SK-N-SH (cell line): ENCODE results near the gene AHDC1. TPM values are rescaled to one million over a fixed set of nuclear protein-coding genes. Genes with fewer than 3 reads are reported as not detected.

Experiments used
- CTCF ChIA-PET: fragments of 300-600, 350-600 bp; formaldehyde crosslinking; extraction: SDS; loops from one replicate; lab custom pipeline; 2021; lab: Yijun Ruan, JAX
- POLR2A ChIA-PET: fragments of 350-600 bp; sonication (Branson Sonifier 250); formaldehyde crosslinking; extraction: SDS; loops from one replicate; lab custom pipeline; 2020; ENCODE audit warnings: antibody characterized with exemption, inconsistent platforms; lab: Yijun Ruan, JAX
- DNase-seq: peaks from one replicate; pipeline ENCODE4 v3.0.0; 2012
- H2AFZ ChIP-seq: fragments of 200-600 bp; sonication (generic); 2 replicates; pipeline ENCODE4 v1.8.1; 2016; ENCODE audit warnings: antibody characterized with exemption, mild to moderate bottlenecking, low read depth
- H3F3A ChIP-seq: fragments of 200-600 bp; sonication (generic); replicated peaks from 2 replicates; pipeline ENCODE3; 2016; ENCODE audit warnings: antibody characterized with exemption, mild to moderate bottlenecking; ENCODE audit not compliant: insufficient read depth
- H3K27ac ChIP-seq, 2 experiments: fragments of 200-500 bp in 1 of 2; fragments of 200-600 bp in 1 of 2; sonication (Bioruptor generic) in 1 of 2; sonication (generic), shearing (Covaris generic) in 1 of 2; 2 replicates each; pipeline versions ENCODE4 v1.5.1 to v1.6.1; 2014 to 2016; ENCODE audit warnings: low read depth in 2 of 2, inconsistent platforms in 1 of 2, low read length in 1 of 2, mild to moderate bottlenecking in 1 of 2, mixed read lengths in 1 of 2
- H3K27me3 ChIP-seq: fragments of 200-600 bp; sonication (generic), shearing (Covaris generic); 2 replicates; pipeline ENCODE4 v1.6.1; 2016; ENCODE audit warnings: mixed run types; ENCODE audit not compliant: insufficient read depth
- H3K36me3 ChIP-seq, 2 experiments: fragments of 200-500 bp in 1 of 2; fragments of 200-600 bp in 1 of 2; sonication (Bioruptor generic) in 1 of 2; sonication (generic) in 1 of 2; replicated peaks in 1 of 2; 2 replicates each; pipeline versions ENCODE3 to v1.5.1; 2014 to 2016; ENCODE audit warnings: low read length in 1 of 2, mild to moderate bottlenecking in 1 of 2; ENCODE audit not compliant: insufficient read depth in 2 of 2, control insufficient read depth in 1 of 2
- H3K4me1 ChIP-seq, 2 experiments: fragments of 200-500 bp in 1 of 2; fragments of 200-600 bp in 1 of 2; sonication (Bioruptor generic) in 1 of 2; sonication (generic), shearing (Covaris generic) in 1 of 2; 2 replicates each; pipeline versions ENCODE4 v1.5.1 to v1.6.1; 2014 to 2016; ENCODE audit warnings: low read depth in 1 of 2, low read length in 1 of 2, mixed run types in 1 of 2; ENCODE audit not compliant: insufficient read depth in 2 of 2, control insufficient read depth in 1 of 2
- H3K4me2 ChIP-seq: fragments of 200-600 bp; sonication (generic), shearing (Covaris generic); 2 replicates; pipeline ENCODE4 v1.6.1; 2017; ENCODE audit warnings: mixed run types
- H3K4me3 ChIP-seq, 2 experiments: fragments of 200-500 bp in 1 of 2; fragments of 200-600 bp in 1 of 2; sonication (Bioruptor generic) in 1 of 2; sonication (generic), shearing (Covaris generic) in 1 of 2; 2 replicates each; pipeline versions ENCODE4 v1.5.1 to v1.8.1; 2014 to 2016; ENCODE audit warnings: low read depth in 2 of 2, inconsistent platforms in 1 of 2, low read length in 1 of 2, mild to moderate bottlenecking in 1 of 2, mixed read lengths in 1 of 2, moderate library complexity in 1 of 2
- H3K79me2 ChIP-seq: fragments of 200-600 bp; sonication (generic); 2 replicates; pipeline ENCODE4 v1.8.1; 2017; ENCODE audit warnings: mild to moderate bottlenecking; ENCODE audit not compliant: insufficient read depth
- H3K9ac ChIP-seq: fragments of 200-600 bp; sonication (generic); 2 replicates; pipeline ENCODE4 v1.6.1; 2017; ENCODE audit warnings: mixed run types
- H3K9me2 ChIP-seq: fragments of 200-600 bp; sonication (generic); 2 replicates; pipeline ENCODE4 v1.6.1; 2017; ENCODE audit warnings: mixed run types
- H3K9me3 ChIP-seq: fragments of 200-600 bp; sonication (generic); 2 replicates; pipeline ENCODE4 v1.6.1; 2017; ENCODE audit warnings: mixed run types, mild to moderate bottlenecking, moderate library complexity
- H4K20me1 ChIP-seq: fragments of 200-600 bp; sonication (generic); 2 replicates; pipeline ENCODE4 v1.6.1; 2017; ENCODE audit warnings: mild to moderate bottlenecking, mixed run types; ENCODE audit not compliant: insufficient read depth
- ELF1 ChIP-seq: IDR thresholded peaks from 2 replicates; pipeline ENCODE4 v1.4.0; 2012
- NRF1 ChIP-seq: IDR thresholded peaks from 2 replicates; pipeline ENCODE4 v1.6.1; 2012; ENCODE audit warnings: low read depth, mild to moderate bottlenecking, low read length
- RXRA ChIP-seq: IDR thresholded peaks from 2 replicates; pipeline ENCODE4 v1.4.0; 2012; ENCODE audit warnings: low read depth, mild to moderate bottlenecking, borderline replicate concordance
- TAF1 ChIP-seq: IDR thresholded peaks from 2 replicates; pipeline ENCODE4 v1.6.1; 2012; ENCODE audit warnings: low read depth, mild to moderate bottlenecking, low read length, moderate library complexity, borderline replicate concordance
- YY1 ChIP-seq: IDR thresholded peaks from 2 replicates; pipeline ENCODE4 v1.4.0; 2012; ENCODE audit warnings: low read depth, mild to moderate bottlenecking
- WGBS: methylation state at CpG from one replicate; pipeline ENCODE4 v1.1.6; 2017; ENCODE audit warnings: low lambda C conversion rate; 5-methylcytosine and 5-hydroxymethylcytosine counted together
- polyA plus RNA-seq, 3 experiments: library from polyadenylated mRNA; depleted of rRNA; stranded (reverse); fragments of >200 nt; gene quantifications; 2 replicates each; pipeline ENCODE4 v1.2.3, GENCODE V29; 2012
- TF ChIP-seq, protein P1 (sequence below): IDR thresholded peaks from 2 replicates; pipeline ENCODE4 v1.4.0; 2012; ENCODE audit warnings: low read depth, borderline replicate concordance
- TF ChIP-seq, protein P2 (sequence below): IDR thresholded peaks from 2 replicates; pipeline ENCODE4 v1.4.0; 2012; ENCODE audit warnings: low read depth

Gene AHDC1
- polyA plus RNA-seq, 1 of the 3 experiments (the other 2 are of a cell fraction), result 8.5 TPM

DNA sequence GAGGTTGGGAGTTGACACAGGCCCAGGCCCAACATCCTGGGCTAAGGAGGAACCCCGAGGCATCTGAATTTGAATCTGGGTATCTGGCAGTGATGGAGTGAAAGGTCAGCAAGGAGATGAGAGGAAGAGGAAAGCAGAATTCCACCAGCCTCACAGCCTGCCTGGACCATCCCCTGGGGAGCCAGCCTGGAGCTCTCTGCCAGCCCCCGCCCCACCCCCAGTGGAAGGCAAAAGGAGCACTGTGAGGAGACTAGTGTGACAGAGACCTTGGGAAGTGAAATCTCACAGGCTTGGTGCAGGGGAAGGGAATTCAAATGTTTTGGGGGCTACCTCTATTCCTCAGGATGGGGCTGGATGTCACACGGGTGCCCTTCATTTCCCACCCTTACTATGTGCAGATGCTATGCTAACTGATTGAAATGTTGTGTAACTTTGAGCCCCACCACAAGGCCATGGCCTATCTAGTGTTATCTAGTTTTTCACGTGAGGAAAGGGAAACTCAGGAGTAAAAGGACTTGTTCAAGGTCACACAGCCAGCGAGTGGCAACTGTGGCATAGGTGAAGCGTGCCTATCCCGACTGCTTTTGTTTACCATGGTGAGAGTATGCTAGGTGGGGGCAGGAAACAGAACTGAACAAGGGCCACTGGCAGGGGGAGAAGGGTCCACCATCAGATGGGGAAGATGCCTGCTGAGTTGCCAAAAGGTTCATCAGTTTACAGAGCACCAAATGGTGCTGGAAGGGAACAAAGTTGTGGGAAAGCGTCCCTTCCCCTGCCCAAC lies 29.8 kb downstream of the AHDC1 start:
- 90% methylated on average over 6 of the region's 8 CpGs for WGBS
- H3F3A ChIP-seq, result peaks cover 6% of the 10 kb centered on the region
- DNase-seq, result no peak
- no peak overlapping the region for H3K4me3 ChIP-seq
- H3K4me1 ChIP-seq, result peaks cover 50 to 62% of the 10 kb centered on the region in 2 experiments; a peak in 3 of 4 replicates
- no peaks in the 10 kb centered on the region for H3K27me3 ChIP-seq
- no peaks in the 10 kb centered on the region for H3K9me2 ChIP-seq
- no peaks in the 10 kb centered on the region for H3K36me3 ChIP-seq
- ChIA-PET POLR2A (no interaction called here), CTCF (interaction anchor here (0.8 to 24.8 kb wide), 5 partner anchors 10 to 29 kb away, joined by 4 to 603 read pairs (median 4); partner anchors contain the start of gene AHDC1)
- TF ChIP-seq, protein P1, sequence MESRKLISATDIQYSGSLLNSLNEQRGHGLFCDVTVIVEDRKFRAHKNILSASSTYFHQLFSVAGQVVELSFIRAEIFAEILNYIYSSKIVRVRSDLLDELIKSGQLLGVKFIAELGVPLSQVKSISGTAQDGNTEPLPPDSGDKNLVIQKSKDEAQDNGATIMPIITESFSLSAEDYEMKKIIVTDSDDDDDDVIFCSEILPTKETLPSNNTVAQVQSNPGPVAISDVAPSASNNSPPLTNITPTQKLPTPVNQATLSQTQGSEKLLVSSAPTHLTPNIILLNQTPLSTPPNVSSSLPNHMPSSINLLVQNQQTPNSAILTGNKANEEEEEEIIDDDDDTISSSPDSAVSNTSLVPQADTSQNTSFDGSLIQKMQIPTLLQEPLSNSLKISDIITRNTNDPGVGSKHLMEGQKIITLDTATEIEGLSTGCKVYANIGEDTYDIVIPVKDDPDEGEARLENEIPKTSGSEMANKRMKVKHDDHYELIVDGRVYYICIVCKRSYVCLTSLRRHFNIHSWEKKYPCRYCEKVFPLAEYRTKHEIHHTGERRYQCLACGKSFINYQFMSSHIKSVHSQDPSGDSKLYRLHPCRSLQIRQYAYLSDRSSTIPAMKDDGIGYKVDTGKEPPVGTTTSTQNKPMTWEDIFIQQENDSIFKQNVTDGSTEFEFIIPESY, result no peak
- TF ChIP-seq RXRA (no peak), ELF1 (no peak), NRF1 (no peak), TAF1 (no peak)
- TF ChIP-seq, protein P2, sequence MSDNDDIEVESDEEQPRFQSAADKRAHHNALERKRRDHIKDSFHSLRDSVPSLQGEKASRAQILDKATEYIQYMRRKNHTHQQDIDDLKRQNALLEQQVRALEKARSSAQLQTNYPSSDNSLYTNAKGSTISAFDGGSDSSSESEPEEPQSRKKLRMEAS, result no peak
- no peak overlapping the region for H2AFZ ChIP-seq
- peaks cover 70% of the 10 kb centered on the region for H4K20me1 ChIP-seq
- H3K9ac ChIP-seq, result no peak overlapping the region
- H3K79me2 ChIP-seq, result peaks cover 71% of the 10 kb centered on the region; the same call in 1 of the 2 replicates
- H3K4me2 ChIP-seq, result no peak overlapping the region; the same call in 1 of the 2 replicates
- H3K9me3 ChIP-seq, result no peaks in the 10 kb centered on the region
- H3K27ac ChIP-seq, result no peak overlapping the region

DNA sequence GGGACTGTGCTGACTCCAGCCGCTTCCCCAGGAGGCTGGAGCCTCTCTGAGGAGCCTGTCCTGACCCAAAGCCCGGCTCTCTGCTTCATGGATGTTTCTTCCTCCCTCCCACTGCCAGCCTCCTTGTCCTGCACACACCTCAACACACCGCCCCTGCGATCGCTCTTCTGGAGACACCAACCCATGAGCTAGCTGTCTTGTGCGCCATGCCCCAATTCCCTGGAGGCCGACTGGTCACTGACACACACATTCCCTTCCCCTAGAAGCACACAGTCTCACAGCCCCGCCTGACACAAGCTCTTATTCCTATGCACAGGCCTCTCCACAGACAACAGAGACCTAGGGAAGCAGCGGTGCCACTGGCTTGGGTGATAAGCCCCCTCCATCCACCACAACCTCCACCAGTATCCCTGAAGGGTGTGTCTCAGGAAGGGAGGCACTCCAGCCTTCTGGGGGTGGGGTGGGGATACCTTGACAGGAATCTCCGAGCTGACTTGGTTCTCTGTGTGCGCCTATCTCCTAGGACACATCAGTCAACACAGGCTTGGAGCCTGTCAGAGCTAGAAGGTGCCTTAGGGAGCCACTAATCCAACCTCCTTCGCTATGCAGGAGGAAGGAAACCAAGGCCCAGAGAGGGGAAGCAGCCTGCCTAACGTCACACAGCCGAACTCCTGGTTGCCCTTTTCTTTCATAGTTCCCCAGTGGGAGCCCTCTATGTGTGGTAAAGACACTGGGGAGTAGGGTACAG lies 31.1 kb downstream of the AHDC1 start:
- H3K4me1 ChIP-seq, result peaks cover 55 to 72% of the 10 kb centered on the region in 2 experiments; a peak in 3 of 4 replicates

More for the DNA sequence above, 31.1 kb downstream of the AHDC1 start:
- peaks cover 6% of the 10 kb centered on the region for H3F3A ChIP-seq
- H3K36me3 ChIP-seq, result no peaks in the 10 kb centered on the region
- POLR2A ChIA-PET, result no interaction called here
- H3K4me3 ChIP-seq, result no peak overlapping the region
- no peaks in the 10 kb centered on the region for H3K27me3 ChIP-seq
- H4K20me1 ChIP-seq, result peaks cover 75% of the 10 kb centered on the region
- TF ChIP-seq YY1 (no peak), ELF1 (no peak), RXRA (no peak)
- TF ChIP-seq, all 33 proteins: peak for 0
- CTCF ChIA-PET, result interaction anchor here (0.9 to 24.8 kb wide), 3 partner anchors 11 to 30 kb away, joined by 4 to 603 read pairs (median 131); partner anchors contain the start of gene AHDC1
- WGBS, result 95% methylated on average over 13 of the region's 14 CpGs
- Histone ChIP-seq H3K27ac (no peak overlapping the region), H2AFZ (no peak overlapping the region), H3K4me2 (no peak overlapping the region), H3K79me2 (peaks cover 68% of the 10 kb centered on the region; the same call in 1 of the 2 replicates), H3K9me3 (no peaks in the 10 kb centered on the region), H3K9me2 (no peaks in the 10 kb centered on the region), H3K9ac (no peak overlapping the region)
- DNase-seq, result no peak
